Pancreas (tissue), 10 donors: ENCODE results near the gene BCAR3. TPM values are rescaled to one million over a fixed set of nuclear protein-coding genes. Genes with fewer than 3 reads are reported as not detected.
"Not testable (repeated sequence)": the region's sequence is repeated elsewhere in the genome, so short reads cannot be mapped to it uniquely, and the experiment has no call there.

Experiments
- ATAC-seq, 4 donors: fragments of 200-7000 bp; cut with Tn5 transposase; one replicate each; pipeline versions ENCODE4 v1.8.0 to v1.9.1; 2020; ENCODE audit warnings: mild to moderate bottlenecking in 4 of 4, moderate library complexity in 4 of 4
- DNase-seq, 6 donors: peaks; one replicate each; pipeline ENCODE4 v3.0.0-alpha.2; 2020
- FAIRE-seq: peaks from 2 replicates; lab custom pipeline; 2012; peaks lifted over from hg19 to GRCh38; lab: Jason Lieb, UNC
- H3K27ac ChIP-seq, 4 donors: fragments of 200-600 bp; sonication (generic); 1 replicate in 3 of 4; 2 replicates in 1 of 4; pipeline versions ENCODE4 v1.5.0 to v1.8.0; 2020
- H3K27me3 ChIP-seq, 4 donors: fragments of 200-600 bp; one replicate each; pipeline ENCODE4 v1.8.0; 2021
- H3K36me3 ChIP-seq, 3 donors: fragments of 200-600 bp; sonication (generic) in 1 of 3; one replicate each; pipeline versions ENCODE4 v1.5.0 to v1.8.0; 2020 to 2021
- H3K4me1 ChIP-seq, 3 donors: fragments of 200-600 bp; one replicate each; pipeline ENCODE4 v1.8.0; 2021
- H3K4me3 ChIP-seq, 4 donors: fragments of 200-600 bp; sonication (generic) in 2 of 4; one replicate each; pipeline versions ENCODE4 v1.5.0 to v1.8.0; 2020 to 2021
- H3K9me3 ChIP-seq, 4 donors: fragments of 200-600 bp; one replicate each; pipeline ENCODE4 v1.8.0; 2021
- CTCF ChIP-seq, 4 donors: fragments of 200-600 bp; sonication (generic) in 3 of 4; IDR thresholded peaks; one replicate each; pipeline versions ENCODE4 v1.5.0 to v1.8.0; 2021; ENCODE audit warnings: antibody characterized with exemption in 4 of 4
- WGBS, 2 donors: extraction: QIAGEN DNeasy Blood & Tissue Kit; methylation state at CpG; one replicate each; pipeline ENCODE4 v1.1.7; 2013; 5-methylcytosine and 5-hydroxymethylcytosine counted together
- intact Hi-C, 3 donors: fragments of 100-400 bp; cut with DNase I; formaldehyde crosslinking; loops; one replicate each; pipeline versions ENCODE4 v1.11.1 to v1.14.2; 2022
- polyA plus RNA-seq, 2 donors: library from polyadenylated mRNA; stranded (reverse); fragments of 200-250 nt; gene quantifications; one replicate each; pipeline ENCODE4 v1.2.3, GENCODE V29; 2013
- total RNA-seq, 6 donors: library from RNA; stranded (reverse); fragmentation: NEBNext Ultra II Directional in 4 of 6; extraction: Animal tissue kit (Norgen Biotek cat#: 25700) in 4 of 6; gene quantifications; one replicate each; pipeline versions ENCODE4 v1.2.1 to v1.2.4, GENCODE V29; 2021 to 2023
- donor health status: healthy with polysubstance abuse.
- donor health status: DM: no; HTN: no; CAD: no; lungs with moderate emphysema.
- donor health status: DM: no; HTN: no; CAD: no.
- donor health status: control.
- donor health status: control.
- donor health status: Bipolar disorder and iron deficiency.
- donor health status: DM: yes; HTN: yes; CAD: no.
- donor health status: DM: no; HTN: no; CAD: no.
- donor health status: DM: no; HTN: no; CAD: no.
- donor health status: DM: yes; HTN: yes; CAD: no.

Gene BCAR3
- total and polyA plus RNA-seq, 8 donors = 2.4 to 8.2 (median 4.9) TPM

DNA sequence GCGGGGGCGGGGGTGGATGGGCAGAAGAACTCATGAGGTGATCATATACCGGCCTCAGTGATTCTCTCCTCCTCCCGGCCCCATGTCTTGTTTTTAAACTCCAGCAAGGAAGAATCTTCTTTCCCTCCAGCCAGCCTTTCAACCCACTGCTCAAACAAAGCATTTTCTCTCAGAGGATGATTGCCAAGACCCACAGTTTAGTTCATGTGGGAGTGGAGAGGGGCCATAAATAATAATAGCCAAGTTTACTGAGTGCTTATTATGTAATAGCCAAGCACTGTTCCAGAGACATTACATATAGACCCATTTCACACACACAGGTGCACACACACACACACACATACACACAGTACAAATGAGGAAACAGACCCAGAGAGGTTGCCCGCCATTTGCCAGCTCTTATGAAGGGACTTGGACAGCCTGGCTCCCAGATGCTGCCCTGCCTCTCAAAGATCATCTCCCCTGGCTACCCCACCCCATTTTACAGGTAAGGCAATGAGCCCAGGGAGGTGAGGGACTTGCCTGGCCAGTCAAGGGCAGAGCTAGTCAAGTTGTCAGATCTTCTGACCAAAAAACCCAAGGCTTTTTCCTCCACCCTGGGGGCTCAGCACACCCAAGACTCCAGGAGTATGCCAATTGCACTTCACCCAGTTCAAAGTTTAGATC, 18.0 kb upstream of the BCAR3 start:
- H3K4me1 ChIP-seq = no peaks in the 10 kb centered on the region
- H3K27ac ChIP-seq = no peak overlapping the region
- H3K4me3 ChIP-seq = no peak overlapping the region
- 85 to 98% methylated on average over 5 of the region's 5 CpGs for WGBS, 2 donors
- DNase-seq = no peak
- no peak for FAIRE-seq
- intact Hi-C loops = no loop called here
- H3K36me3 ChIP-seq = no peaks in the 10 kb centered on the region
- no peaks in the 10 kb centered on the region for H3K27me3 ChIP-seq
- no peak for TF ChIP-seq CTCF (IDR thresholded peaks at IDR 0.05)
- ATAC-seq = no peak
- no peaks in the 10 kb centered on the region for H3K9me3 ChIP-seq

DNA sequence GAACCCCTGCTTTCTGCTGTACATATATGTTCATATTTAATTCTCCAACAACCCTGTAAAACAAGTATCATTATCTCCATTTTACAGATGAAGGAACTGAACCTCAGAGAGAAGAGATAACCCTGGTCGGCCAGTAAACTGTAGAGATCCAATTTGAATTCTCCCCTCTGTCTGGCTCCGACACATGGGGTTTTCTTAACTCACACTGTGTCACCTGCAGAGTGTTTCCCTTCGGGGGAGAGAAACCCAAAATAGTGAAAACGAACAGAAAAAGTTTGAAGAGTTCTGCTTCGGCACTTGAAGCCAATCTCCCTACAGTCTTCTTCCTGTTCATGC, 17.4 kb upstream of the BCAR3 start:
- no peak for TF ChIP-seq CTCF (IDR thresholded peaks at IDR 0.05)
- no peak for FAIRE-seq
- Histone ChIP-seq H3K4me3 (no peak overlapping the region), H3K4me1 (no peaks in the 10 kb centered on the region), H3K27me3 (no peaks in the 10 kb centered on the region), H3K36me3 (no peaks in the 10 kb centered on the region), H3K27ac (no peak overlapping the region), H3K9me3 (no peaks in the 10 kb centered on the region)
- ATAC-seq = no peak
- no peak for DNase-seq
- intact Hi-C loops = no loop called here
- 79 to 85% methylated on average over 5 of the region's 5 CpGs for WGBS, 2 donors

DNA sequence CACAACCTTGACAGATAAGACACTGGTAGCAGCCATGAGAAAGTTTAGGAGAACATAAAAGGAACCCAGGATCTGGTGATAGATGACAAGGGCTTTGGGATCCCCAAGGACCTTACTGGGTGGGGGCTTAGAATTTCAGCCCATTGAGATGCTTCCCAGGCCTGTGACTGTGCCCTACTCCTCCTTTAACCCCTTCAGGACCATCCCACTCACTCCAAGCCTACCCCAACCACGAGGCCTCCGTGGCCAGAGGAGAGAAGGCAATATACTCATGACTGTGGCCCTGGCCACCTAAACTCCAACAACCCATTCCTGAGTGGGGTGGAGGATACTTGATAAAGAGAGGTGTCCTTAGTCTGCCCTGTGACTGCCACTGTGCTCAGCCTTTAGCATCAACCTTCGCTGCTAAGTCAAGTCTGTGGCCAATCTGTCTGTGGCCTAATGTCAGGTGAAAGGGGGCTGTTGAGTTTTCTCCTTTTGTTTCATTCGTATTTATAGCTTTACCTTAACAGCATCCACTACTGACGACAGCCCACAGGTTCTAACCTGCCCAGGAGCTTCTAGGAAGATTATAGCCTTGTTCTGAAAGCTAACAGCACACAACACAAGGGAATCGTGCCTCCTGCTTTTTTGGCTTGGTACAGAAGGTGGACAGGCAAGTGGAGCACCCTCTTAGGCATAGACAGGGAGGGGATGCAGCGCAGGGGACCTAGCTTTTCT, 16.9 kb upstream of the BCAR3 start:
- Histone ChIP-seq H3K36me3 (no peaks in the 10 kb centered on the region), H3K27ac (no peak overlapping the region), H3K27me3 (no peaks in the 10 kb centered on the region), H3K9me3 (no peaks in the 10 kb centered on the region), H3K4me3 (no peak overlapping the region), H3K4me1 (no peaks in the 10 kb centered on the region)
- 87 to 91% methylated on average over 7 of the region's 7 CpGs for WGBS, 2 donors
- FAIRE-seq = no peak
- intact Hi-C loops = no loop called here
- TF ChIP-seq CTCF (IDR thresholded peaks at IDR 0.05) = no peak
- no peak for DNase-seq
- ATAC-seq = no peak

GRCh38 chr1:93697566-93697965, 15.9 kb upstream of the BCAR3 start:
- intact Hi-C loops, DNase-seq: not testable (repeated sequence)

GRCh38 chr1:93695411-93696005, 13.9 kb upstream of the BCAR3 start:
- intact Hi-C loops = no loop called here
- WGBS, 2 donors = 80 to 92% methylated on average over 2 of the region's 2 CpGs
- no peaks in the 10 kb centered on the region for H3K9me3 ChIP-seq
- no peak for DNase-seq
- TF ChIP-seq CTCF (IDR thresholded peaks at IDR 0.05) = no peak
- no peaks in the 10 kb centered on the region for H3K4me1 ChIP-seq
- peak in 1 of 4 donors; percentile 36 for ATAC-seq
- no peak for FAIRE-seq
- no peaks in the 10 kb centered on the region for H3K36me3 ChIP-seq
- H3K4me3 ChIP-seq = no peak overlapping the region
- no peak overlapping the region for H3K27ac ChIP-seq
- H3K27me3 ChIP-seq = no peaks in the 10 kb centered on the region

More at GRCh38 chr1:93697566-93697965, 15.9 kb upstream of the BCAR3 start:
- H3K36me3 ChIP-seq, ATAC-seq, H3K9me3 ChIP-seq, H3K4me1 ChIP-seq, H3K4me3 ChIP-seq, H3K27ac ChIP-seq, H3K27me3 ChIP-seq, FAIRE-seq: not testable (repeated sequence)
- WGBS, 2 donors = 84 to 87% methylated on average over 13 of the region's 13 CpGs
